ENCODE measurements around the gene CHEK1.

CHEK1 gene

GRCh38 chr11:125600663-125601062, 24.3 kb upstream of the CHEK1 start:
- Histone ChIP-seq H3K9ac (no peak overlapping the region), H3K27ac (no peak overlapping the region), H3K4me1 (ENCODE audit: low read depth, poor library complexity, severe bottlenecking) (peaks cover 28% of the 10 kb centered on the region), H2AFZ (ENCODE audit: low read depth) (no peak overlapping the region), H3K36me3 (ENCODE audit: insufficient read depth) (peaks cover 4% of the 10 kb centered on the region; the same call in 1 of the 2 replicates), H3K4me3 (IDR thresholded peaks at IDR 0.05; ENCODE audit: insufficient read depth, low read depth, low read length) (no peak overlapping the region), H4K20me1 (ENCODE audit: insufficient read depth) (no peaks in the 10 kb centered on the region), H3K27me3 (ENCODE audit: insufficient read depth, low read depth) (no peaks in the 10 kb centered on the region), H3K79me2 (ENCODE audit: insufficient read depth, low read depth) (peaks cover 13% of the 10 kb centered on the region), H3K4me2 (no peak overlapping the region)
- TF ChIP-seq CTCF (conservative IDR thresholded peaks at IDR 0.05; ENCODE audit: low read depth, low read length): no peak

GRCh38 chr11:125603207-125603606, 21.8 kb upstream of the CHEK1 start:
- Histone ChIP-seq H3K27ac (peak overlapping the region; percentile 15; the same call in 1 of the 2 replicates), H4K20me1 (ENCODE audit: insufficient read depth) (no peaks in the 10 kb centered on the region), H3K79me2 (ENCODE audit: insufficient read depth, low read depth) (no peaks in the 10 kb centered on the region), H3K27me3 (ENCODE audit: insufficient read depth, low read depth) (no peaks in the 10 kb centered on the region), H2AFZ (ENCODE audit: low read depth) (no peak overlapping the region), H3K4me3 (IDR thresholded peaks at IDR 0.05; ENCODE audit: insufficient read depth, low read depth, low read length) (no peak overlapping the region), H3K9ac (no peak overlapping the region), H3K36me3 (ENCODE audit: insufficient read depth) (peaks cover 4% of the 10 kb centered on the region; the same call in 1 of the 2 replicates), H3K4me1 (ENCODE audit: low read depth, poor library complexity, severe bottlenecking) (peaks cover 24% of the 10 kb centered on the region), H3K4me2 (peak overlapping the region; percentile 48)
- TF ChIP-seq CTCF (conservative IDR thresholded peaks at IDR 0.05; ENCODE audit: low read depth, low read length): no peak

GRCh38 chr11:125605417-125605816, 19.5 kb upstream of the CHEK1 start:
- no peak overlapping the region for H3K27ac ChIP-seq
- H3K36me3 ChIP-seq (ENCODE audit: insufficient read depth): peaks cover 4% of the 10 kb centered on the region; the same call in 1 of the 2 replicates
- H3K79me2 ChIP-seq (ENCODE audit: insufficient read depth, low read depth): no peaks in the 10 kb centered on the region
- H3K4me1 ChIP-seq (ENCODE audit: low read depth, poor library complexity, severe bottlenecking): peaks cover 24% of the 10 kb centered on the region
- H3K27me3 ChIP-seq (ENCODE audit: insufficient read depth, low read depth): no peaks in the 10 kb centered on the region
- no peak overlapping the region for H3K4me3 ChIP-seq (IDR thresholded peaks at IDR 0.05; ENCODE audit: insufficient read depth, low read depth, low read length)
- no peaks in the 10 kb centered on the region for H4K20me1 ChIP-seq (ENCODE audit: insufficient read depth)
- TF ChIP-seq CTCF (conservative IDR thresholded peaks at IDR 0.05; ENCODE audit: low read depth, low read length): no peak
- no peak overlapping the region for H3K4me2 ChIP-seq
- H2AFZ ChIP-seq (ENCODE audit: low read depth): no peak overlapping the region
- H3K9ac ChIP-seq: no peak overlapping the region

GRCh38 chr11:125609545-125609944, 15.4 kb upstream of the CHEK1 start:
- Histone ChIP-seq H3K27ac (no peak overlapping the region), H2AFZ (ENCODE audit: low read depth) (no peak overlapping the region), H3K4me2 (no peak overlapping the region), H3K4me3 (IDR thresholded peaks at IDR 0.05; ENCODE audit: insufficient read depth, low read depth, low read length) (no peak overlapping the region), H3K79me2 (ENCODE audit: insufficient read depth, low read depth) (no peaks in the 10 kb centered on the region), H4K20me1 (ENCODE audit: insufficient read depth) (no peaks in the 10 kb centered on the region), H3K4me1 (ENCODE audit: low read depth, poor library complexity, severe bottlenecking) (no peaks in the 10 kb centered on the region), H3K27me3 (ENCODE audit: insufficient read depth, low read depth) (no peaks in the 10 kb centered on the region), H3K36me3 (ENCODE audit: insufficient read depth) (no peaks in the 10 kb centered on the region; the same call in 1 of the 2 replicates), H3K9ac (no peak overlapping the region)
- TF ChIP-seq CTCF (conservative IDR thresholded peaks at IDR 0.05; ENCODE audit: low read depth, low read length): no peak
